Upper lobe of right lung (tissue), 1 donor: ENCODE measurements around the gene CIITA. TPM values are rescaled to one million over a fixed set of nuclear protein-coding genes. Genes with fewer than 3 reads are reported as not detected.

Experiments used
- ATAC-seq: fragments of 200-7000 bp; cut with Tn5 transposase; one replicate; pipeline ENCODE4 v1.9.1; 2020; ENCODE audit warnings: mild to moderate bottlenecking, moderate library complexity
- DNase-seq: peaks from one replicate; pipeline ENCODE4 v3.0.0-alpha.2; 2020
- H3K27ac ChIP-seq: fragments of 200-600 bp; one replicate; pipeline ENCODE4 v1.8.0; 2022
- H3K27me3 ChIP-seq: fragments of 200-600 bp; one replicate; pipeline ENCODE4 v1.8.0; 2022; ENCODE audit warnings: mild to moderate bottlenecking
- H3K36me3 ChIP-seq: fragments of 200-600 bp; one replicate; pipeline ENCODE4 v1.8.0; 2022
- H3K4me1 ChIP-seq: fragments of 200-600 bp; one replicate; pipeline ENCODE4 v1.8.0; 2022
- H3K4me3 ChIP-seq: fragments of 200-600 bp; one replicate; pipeline ENCODE4 v1.8.0; 2022; ENCODE audit warnings: mild to moderate bottlenecking
- H3K9me3 ChIP-seq: fragments of 200-600 bp; one replicate; pipeline ENCODE4 v1.8.0; 2022
- intact Hi-C: fragments of 100-400 bp; cut with DNase I; formaldehyde crosslinking; loops from one replicate; pipeline ENCODE4 v1.11.0; 2022
- total RNA-seq: library from RNA; stranded (reverse); fragmentation: NEBNext Ultra II Directional; extraction: Animal tissue kit (Norgen Biotek cat#: 25700); gene quantifications from one replicate; pipeline ENCODE4 v1.2.1, GENCODE V29; 2021
- TF ChIP-seq, protein P1 (sequence below): fragments of 200-600 bp; IDR thresholded peaks from one replicate; pipeline ENCODE4 v1.8.0; 2022; ENCODE audit warnings: antibody characterized with exemption
- donor health status: DM: no; HTN: yes; CAD: no; lungs with severe emphysema.

Gene CIITA
- total RNA-seq, 1 donor from 2014 or later = 78.9 TPM

DNA sequence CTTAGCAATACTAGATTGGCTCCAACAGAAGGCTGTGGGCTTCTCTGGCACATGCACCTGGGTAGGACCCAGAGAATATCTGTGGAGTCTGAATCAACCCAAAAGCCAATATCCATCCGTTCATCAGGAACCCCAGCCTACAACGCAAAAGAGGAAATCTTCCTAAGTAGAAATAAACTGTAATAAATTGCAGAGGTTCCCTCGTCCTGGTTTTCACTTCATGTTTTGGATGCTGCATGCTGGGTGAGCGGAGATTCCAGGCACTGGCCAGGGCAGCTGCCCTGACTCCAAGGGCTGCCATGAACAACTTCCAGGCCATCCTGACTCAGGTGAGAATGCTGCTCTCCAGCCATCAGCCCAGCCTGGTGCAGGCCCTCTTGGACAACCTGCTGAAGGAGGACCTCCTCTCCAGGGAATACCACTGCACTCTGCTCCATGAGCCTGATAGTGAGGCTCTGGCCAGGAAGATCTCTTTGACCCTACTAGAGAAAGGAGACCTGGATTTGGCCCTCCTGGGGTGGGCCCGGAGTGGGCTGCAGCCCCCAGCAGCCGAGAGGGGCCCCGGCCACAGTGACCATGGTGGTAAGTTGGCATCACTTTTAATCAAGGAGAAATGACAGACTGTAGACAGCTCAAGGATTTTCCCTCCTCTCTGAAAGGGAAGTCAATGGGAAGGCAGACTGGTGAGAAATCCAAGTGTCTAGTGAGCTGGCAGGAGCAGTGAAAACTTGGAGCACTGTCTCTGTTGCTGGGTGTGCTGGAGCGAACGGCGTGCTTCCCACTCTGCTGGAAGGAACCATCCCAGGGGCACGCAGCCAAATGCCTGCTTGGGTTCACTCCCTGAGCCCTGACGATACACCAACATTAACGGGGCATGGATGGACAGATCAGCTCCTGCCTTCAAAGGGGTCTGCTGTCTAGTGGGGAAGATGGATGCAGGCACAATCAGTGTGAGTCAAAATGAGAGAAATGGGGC, 10.7 kb upstream of the CIITA start:
- Histone ChIP-seq H3K4me3 (peak overlapping the region; percentile 8), H3K4me1 (peaks cover 40% of the 10 kb centered on the region), H3K9me3 (no peaks in the 10 kb centered on the region), H3K27ac (peak overlapping the region; percentile 42), H3K36me3 (no peaks in the 10 kb centered on the region), H3K27me3 (no peaks in the 10 kb centered on the region)
- intact Hi-C loops = no loop called here
- TF ChIP-seq, protein P1, sequence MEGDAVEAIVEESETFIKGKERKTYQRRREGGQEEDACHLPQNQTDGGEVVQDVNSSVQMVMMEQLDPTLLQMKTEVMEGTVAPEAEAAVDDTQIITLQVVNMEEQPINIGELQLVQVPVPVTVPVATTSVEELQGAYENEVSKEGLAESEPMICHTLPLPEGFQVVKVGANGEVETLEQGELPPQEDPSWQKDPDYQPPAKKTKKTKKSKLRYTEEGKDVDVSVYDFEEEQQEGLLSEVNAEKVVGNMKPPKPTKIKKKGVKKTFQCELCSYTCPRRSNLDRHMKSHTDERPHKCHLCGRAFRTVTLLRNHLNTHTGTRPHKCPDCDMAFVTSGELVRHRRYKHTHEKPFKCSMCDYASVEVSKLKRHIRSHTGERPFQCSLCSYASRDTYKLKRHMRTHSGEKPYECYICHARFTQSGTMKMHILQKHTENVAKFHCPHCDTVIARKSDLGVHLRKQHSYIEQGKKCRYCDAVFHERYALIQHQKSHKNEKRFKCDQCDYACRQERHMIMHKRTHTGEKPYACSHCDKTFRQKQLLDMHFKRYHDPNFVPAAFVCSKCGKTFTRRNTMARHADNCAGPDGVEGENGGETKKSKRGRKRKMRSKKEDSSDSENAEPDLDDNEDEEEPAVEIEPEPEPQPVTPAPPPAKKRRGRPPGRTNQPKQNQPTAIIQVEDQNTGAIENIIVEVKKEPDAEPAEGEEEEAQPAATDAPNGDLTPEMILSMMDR = no peak
- DNase-seq (no peak), ATAC-seq (no peak)

DNA sequence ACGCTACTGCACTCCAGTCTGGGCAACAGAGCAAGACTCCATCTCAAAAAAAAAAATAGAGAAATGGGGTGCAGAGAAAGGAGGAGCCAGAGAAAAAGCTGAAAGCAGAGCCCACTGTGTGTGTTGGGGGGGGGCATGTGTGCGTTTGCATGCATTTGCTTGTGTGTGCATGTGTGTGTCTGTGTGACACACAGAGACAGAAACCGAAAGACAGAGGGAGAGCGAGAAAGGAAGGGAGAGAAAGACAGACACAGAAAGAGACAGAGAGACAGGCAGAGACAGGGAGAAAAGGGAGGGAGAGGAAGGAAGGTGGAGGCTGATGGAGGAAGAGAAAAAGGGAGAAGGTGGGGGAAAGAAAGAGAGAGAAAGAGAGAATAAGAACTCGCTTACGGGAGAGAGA, 9.8 kb upstream of the CIITA start:
- H3K4me1 ChIP-seq = peaks cover 44% of the 10 kb centered on the region
- ATAC-seq (no peak), DNase-seq (no peak)
- TF ChIP-seq, protein P1 = no peak
- intact Hi-C loops = no loop called here
- H3K36me3 ChIP-seq = no peaks in the 10 kb centered on the region
- peak overlapping the region; percentile 8 for H3K4me3 ChIP-seq
- H3K9me3 ChIP-seq = no peaks in the 10 kb centered on the region
- peak overlapping the region; percentile 42 for H3K27ac ChIP-seq
- H3K27me3 ChIP-seq = no peaks in the 10 kb centered on the region

DNA sequence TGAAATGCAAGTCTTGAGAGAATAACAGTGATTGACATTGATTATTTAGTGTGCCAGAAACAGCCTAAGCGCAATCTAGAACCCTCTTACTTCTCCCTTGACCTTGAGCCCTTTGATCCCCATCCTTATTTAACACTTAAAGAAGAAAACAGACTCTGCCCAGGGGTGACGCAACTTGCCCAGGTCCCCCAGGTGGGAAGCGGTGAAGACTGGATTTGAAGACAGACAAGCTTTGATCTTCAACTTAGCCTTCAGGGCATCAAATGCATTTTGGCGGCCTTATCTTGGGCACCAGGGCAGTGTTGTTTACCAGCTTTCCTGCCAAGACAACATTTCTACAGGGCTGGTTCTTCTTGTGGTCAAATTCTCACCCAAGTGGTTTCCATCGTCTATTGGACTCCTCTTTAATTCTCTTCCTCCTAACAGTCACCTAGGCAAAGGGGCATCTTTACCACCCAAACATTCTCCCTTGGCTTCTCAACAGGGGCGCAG, 8.9 kb upstream of the CIITA start:
- peak overlapping the region; percentile 44 for H3K27ac ChIP-seq
- DNase-seq = peak; percentile 40
- no peaks in the 10 kb centered on the region for H3K9me3 ChIP-seq
- TF ChIP-seq, protein P1 = no peak
- no peaks in the 10 kb centered on the region for H3K27me3 ChIP-seq
- intact Hi-C loops = no loop called here
- ATAC-seq = no peak
- H3K4me3 ChIP-seq = peak overlapping the region; percentile 8
- H3K36me3 ChIP-seq = no peaks in the 10 kb centered on the region
- H3K4me1 ChIP-seq = peaks cover 45% of the 10 kb centered on the region

DNA sequence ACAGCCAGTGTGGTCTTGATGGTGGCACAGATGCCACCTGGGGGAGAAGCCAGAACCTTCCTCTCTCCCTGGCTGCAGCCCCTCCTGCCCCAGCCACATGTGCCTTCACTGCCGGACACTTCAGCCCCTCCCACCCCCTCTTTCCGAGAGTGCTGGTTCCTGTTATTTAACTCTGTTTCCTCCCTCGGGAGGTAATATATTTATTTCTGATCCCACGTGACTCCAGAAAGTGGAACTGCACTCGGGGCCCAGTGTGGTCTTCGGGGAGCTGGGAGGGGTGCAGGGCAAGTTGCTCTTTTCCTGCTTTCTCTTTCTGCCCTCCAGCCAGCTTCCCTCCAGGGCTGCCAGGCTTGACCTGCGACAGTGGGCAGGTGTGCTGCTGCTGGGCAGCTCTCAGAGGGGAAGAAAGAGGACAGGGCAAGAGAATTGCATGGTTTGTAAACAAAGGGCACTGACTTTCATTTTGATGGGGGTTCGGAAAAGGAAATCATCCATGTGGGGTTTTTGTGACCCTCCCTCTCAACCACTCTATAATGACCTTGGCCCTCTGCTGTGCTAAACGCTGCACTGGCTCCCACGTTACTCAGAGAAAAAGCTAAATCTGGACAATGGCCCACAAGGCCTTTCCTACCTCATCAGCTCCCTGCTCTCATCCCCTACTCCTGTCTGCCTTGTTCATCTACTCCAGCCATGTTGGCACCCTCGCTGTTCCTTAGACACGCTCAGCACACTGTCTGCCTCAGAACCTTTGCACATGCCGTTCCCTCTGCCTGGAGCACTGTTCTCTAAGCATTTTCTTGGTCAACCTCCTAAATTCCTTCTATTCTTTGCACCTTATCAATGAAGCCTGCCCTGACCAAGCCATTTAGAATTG, 8.2 kb upstream of the CIITA start:
- H3K9me3 ChIP-seq = no peaks in the 10 kb centered on the region
- ATAC-seq (peak; percentile 68), DNase-seq (peak; percentile 74)
- peaks cover 45% of the 10 kb centered on the region for H3K4me1 ChIP-seq
- H3K36me3 ChIP-seq = no peaks in the 10 kb centered on the region
- H3K27ac ChIP-seq = peak overlapping the region; percentile 44
- TF ChIP-seq, protein P1 = no peak
- H3K27me3 ChIP-seq = no peaks in the 10 kb centered on the region
- peak overlapping the region; percentile 9 for H3K4me3 ChIP-seq
- intact Hi-C loops = no loop called here

DNA sequence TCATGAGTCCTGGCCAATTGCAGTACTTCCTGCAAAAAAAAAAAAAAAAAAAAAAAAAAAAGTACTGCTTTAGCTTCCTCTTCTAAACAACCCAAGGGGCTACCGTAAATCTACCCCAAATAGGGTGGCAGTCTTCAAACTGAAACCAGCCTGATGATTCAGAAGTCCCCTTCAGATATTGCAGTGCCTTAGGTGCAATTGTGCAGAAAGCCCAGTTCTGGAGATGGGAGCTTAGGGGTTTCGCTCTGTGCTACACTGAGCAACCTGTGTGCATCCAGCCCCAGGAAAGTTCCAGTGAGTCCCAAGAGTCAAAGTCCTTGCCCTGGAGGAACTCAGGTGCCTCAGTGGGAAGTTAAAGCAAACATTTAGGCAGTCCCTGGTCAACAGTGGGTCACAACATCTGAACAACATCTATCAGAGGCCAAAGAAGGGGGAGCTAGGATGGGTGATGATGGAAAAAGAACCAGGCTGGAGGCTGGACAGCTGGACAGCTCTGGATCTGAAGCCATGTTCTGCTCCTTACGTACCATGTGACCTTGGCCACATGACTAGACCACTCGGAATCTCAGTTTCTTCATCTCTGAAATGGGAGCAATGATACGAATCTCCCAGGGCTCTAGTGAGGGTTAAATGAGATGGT, 6.7 kb upstream of the CIITA start:
- H3K27me3 ChIP-seq = no peaks in the 10 kb centered on the region
- H3K4me3 ChIP-seq = no peak overlapping the region
- no peaks in the 10 kb centered on the region for H3K9me3 ChIP-seq
- no peak for DNase-seq
- intact Hi-C loops = no loop called here
- peak overlapping the region; percentile 67 for H3K27ac ChIP-seq
- ATAC-seq = no peak
- no peaks in the 10 kb centered on the region for H3K36me3 ChIP-seq
- TF ChIP-seq, protein P1 = no peak
- peaks cover 45% of the 10 kb centered on the region for H3K4me1 ChIP-seq
